ENCODE results near the gene MZF1. TPM values are rescaled to one million over a fixed set of nuclear protein-coding genes. Genes with fewer than 3 reads are reported as not detected.
"Not testable (repeated sequence)": the region's sequence is repeated elsewhere in the genome, so short reads cannot be mapped to it uniquely, and the experiment has no call there.

MZF1 gene
- total RNA-seq (2021) (not detected in 2 replicates), Bru-seq, nascent RNA (percentile 6 among the genes with signal in this experiment), BruChase-seq, experiment 1, labeled RNA remaining after a 2-hour chase (percentile 6 among the genes with signal in this experiment), BruChase-seq, experiment 2, labeled RNA remaining after a 6-hour chase (not detected)
- long read RNA-seq, result 0 reads

GRCh38 chr19:58572818-58573657 is at the start of gene MZF1:
Gene MZF1, minus strand, starts transcription at chr19:58573335. Its CDS starts 1,946 bp downstream, at chr19:58571389.
- ChIA-PET CTCF (no interaction called here), POLR2A (ENCODE audit: unreplicated experiment) (no interaction called here)
- intact Hi-C loops (cut with micrococcal nuclease; ENCODE audit: unreplicated experiment), result no loop called here
- Histone ChIP-seq H3F3A (ENCODE audit: insufficient read depth, low read depth) (no peaks in the 10 kb centered on the region), H3K4me1 (replicated peaks; ENCODE audit: insufficient read depth) (no peaks in the 10 kb centered on the region), H3K27me3 (ENCODE audit: insufficient read depth, low read depth) (no peaks in the 10 kb centered on the region), H3K79me2 (ENCODE audit: low read depth) (no peaks in the 10 kb centered on the region), H3K4me3 (no peak within 1 kb of the TSS), H2AFZ (no peak within 1 kb of the TSS), H3K9me3 (ENCODE audit: insufficient read depth, low read depth) (no peaks in the 10 kb centered on the region), H3K36me3 (ENCODE audit: low read depth) (no peaks in the 10 kb centered on the region), H3K27ac (no peak within 1 kb of the TSS), H4K20me1 (ENCODE audit: insufficient read depth) (no peaks in the 10 kb centered on the region), H3K9me2 (ENCODE audit: insufficient read depth) (no peaks in the 10 kb centered on the region), H3K4me2 (no peak within 1 kb of the TSS)
- no peak for TF ChIP-seq EZH2 (IDR thresholded peaks at IDR 0.05; ENCODE audit: low read depth)
- TF ChIP-seq, protein P1, sequence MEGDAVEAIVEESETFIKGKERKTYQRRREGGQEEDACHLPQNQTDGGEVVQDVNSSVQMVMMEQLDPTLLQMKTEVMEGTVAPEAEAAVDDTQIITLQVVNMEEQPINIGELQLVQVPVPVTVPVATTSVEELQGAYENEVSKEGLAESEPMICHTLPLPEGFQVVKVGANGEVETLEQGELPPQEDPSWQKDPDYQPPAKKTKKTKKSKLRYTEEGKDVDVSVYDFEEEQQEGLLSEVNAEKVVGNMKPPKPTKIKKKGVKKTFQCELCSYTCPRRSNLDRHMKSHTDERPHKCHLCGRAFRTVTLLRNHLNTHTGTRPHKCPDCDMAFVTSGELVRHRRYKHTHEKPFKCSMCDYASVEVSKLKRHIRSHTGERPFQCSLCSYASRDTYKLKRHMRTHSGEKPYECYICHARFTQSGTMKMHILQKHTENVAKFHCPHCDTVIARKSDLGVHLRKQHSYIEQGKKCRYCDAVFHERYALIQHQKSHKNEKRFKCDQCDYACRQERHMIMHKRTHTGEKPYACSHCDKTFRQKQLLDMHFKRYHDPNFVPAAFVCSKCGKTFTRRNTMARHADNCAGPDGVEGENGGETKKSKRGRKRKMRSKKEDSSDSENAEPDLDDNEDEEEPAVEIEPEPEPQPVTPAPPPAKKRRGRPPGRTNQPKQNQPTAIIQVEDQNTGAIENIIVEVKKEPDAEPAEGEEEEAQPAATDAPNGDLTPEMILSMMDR (conservative IDR thresholded peaks at IDR 0.05), result no peak
- BruUV-seq (replicated peaks), result no TSS peak
- DNase-seq, result no peak

- BruUV-seq (replicated peaks); H3K4me1 ChIP-seq (replicated peaks; ENCODE audit: insufficient read depth); intact Hi-C loops (cut with micrococcal nuclease; ENCODE audit: unreplicated experiment); CTCF ChIA-PET; H3K9me3 ChIP-seq (ENCODE audit: insufficient read depth, low read depth); DNase-seq; H3K9me2 ChIP-seq (ENCODE audit: insufficient read depth); H3K27ac ChIP-seq; H3K27me3 ChIP-seq (ENCODE audit: insufficient read depth, low read depth); H2AFZ ChIP-seq; H3F3A ChIP-seq (ENCODE audit: insufficient read depth, low read depth); POLR2A ChIA-PET (ENCODE audit: unreplicated experiment); H3K4me3 ChIP-seq; H3K4me2 ChIP-seq; H3K79me2 ChIP-seq (ENCODE audit: low read depth); H3K36me3 ChIP-seq (ENCODE audit: low read depth); H4K20me1 ChIP-seq (ENCODE audit: insufficient read depth): not testable (repeated sequence)
These were observed 34.1 kb upstream of the MZF1 start for GRCh38 chr19:58607213-58607612.

DNA sequence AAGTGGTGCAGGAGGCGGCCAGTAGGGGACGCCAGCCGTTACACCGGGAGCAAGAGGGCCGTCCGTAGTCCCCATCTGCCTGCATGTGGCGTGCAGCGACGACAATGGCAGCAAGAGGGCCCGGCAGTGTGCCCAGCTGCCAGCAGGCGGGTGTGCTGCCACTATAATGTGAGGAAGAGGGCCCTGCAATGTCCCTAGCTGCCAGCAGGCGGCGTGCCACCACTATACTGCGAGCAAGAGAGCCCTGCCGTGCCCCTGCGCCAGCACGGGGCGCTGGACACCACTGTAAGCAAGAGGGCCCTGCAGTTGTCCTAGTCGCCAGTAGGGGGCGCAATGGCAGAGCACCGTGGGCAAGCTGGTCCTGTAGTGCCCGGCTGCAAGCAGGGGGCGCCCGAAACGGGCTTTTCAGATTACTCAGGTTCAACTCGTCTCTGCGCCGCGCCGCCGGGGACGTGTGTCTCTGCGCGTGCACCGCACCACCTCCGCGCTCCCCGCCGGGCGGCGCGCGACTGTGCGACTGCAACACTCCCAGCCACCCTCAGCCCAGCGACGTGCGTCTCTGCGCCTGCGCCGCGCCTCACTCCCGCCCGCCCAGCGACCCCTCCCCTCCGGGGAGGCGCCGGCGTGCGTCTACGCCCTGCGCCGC is 33.2 kb upstream of the MZF1 start:
- H3K9me3 ChIP-seq (ENCODE audit: insufficient read depth, low read depth); POLR2A ChIA-PET (ENCODE audit: unreplicated experiment); H3K27ac ChIP-seq; H3F3A ChIP-seq (ENCODE audit: insufficient read depth, low read depth); DNase-seq; H3K9me2 ChIP-seq (ENCODE audit: insufficient read depth); H3K4me1 ChIP-seq (replicated peaks; ENCODE audit: insufficient read depth); H3K27me3 ChIP-seq (ENCODE audit: insufficient read depth, low read depth); H3K4me2 ChIP-seq; BruUV-seq (replicated peaks); H3K79me2 ChIP-seq (ENCODE audit: low read depth); intact Hi-C loops (cut with micrococcal nuclease; ENCODE audit: unreplicated experiment); H3K4me3 ChIP-seq; CTCF ChIA-PET; H4K20me1 ChIP-seq (ENCODE audit: insufficient read depth); H2AFZ ChIP-seq; H3K36me3 ChIP-seq (ENCODE audit: low read depth): not testable (repeated sequence)

GRCh38 chr19:58586133-58586765 is 13.1 kb upstream of the MZF1 start:
- CTCF ChIA-PET, result no interaction called here
- no peak overlapping the region for H3K27ac ChIP-seq
- no peaks in the 10 kb centered on the region for H3K9me2 ChIP-seq (ENCODE audit: insufficient read depth)

More at GRCh38 chr19:58586133-58586765, 13.1 kb upstream of the MZF1 start:
- no peak for TF ChIP-seq EZH2 (IDR thresholded peaks at IDR 0.05; ENCODE audit: low read depth)
- TF ChIP-seq, protein P1 (conservative IDR thresholded peaks at IDR 0.05), result no peak
- H3K79me2 ChIP-seq (ENCODE audit: low read depth), result no peaks in the 10 kb centered on the region
- DNase-seq, result no peak
- H4K20me1 ChIP-seq (ENCODE audit: insufficient read depth), result no peaks in the 10 kb centered on the region
- H3F3A ChIP-seq (ENCODE audit: insufficient read depth, low read depth), result no peaks in the 10 kb centered on the region
- no peaks in the 10 kb centered on the region for H3K4me1 ChIP-seq (replicated peaks; ENCODE audit: insufficient read depth)
- no peaks in the 10 kb centered on the region for H3K36me3 ChIP-seq (ENCODE audit: low read depth)
- no TSS peak for BruUV-seq (replicated peaks)
- no peaks in the 10 kb centered on the region for H3K27me3 ChIP-seq (ENCODE audit: insufficient read depth, low read depth)
- intact Hi-C loops (cut with micrococcal nuclease; ENCODE audit: unreplicated experiment), result no loop called here
- H3K4me3 ChIP-seq, result no peak overlapping the region
- no peak overlapping the region for H3K4me2 ChIP-seq
- H3K9me3 ChIP-seq (ENCODE audit: insufficient read depth, low read depth), result no peaks in the 10 kb centered on the region
- no peak overlapping the region for H2AFZ ChIP-seq
- POLR2A ChIA-PET (ENCODE audit: unreplicated experiment), result no interaction called here
